Activated CD8-positive, alpha-beta memory T cell treated with anti-CD3 and anti-CD28 coated beads, Interleukin-2, amount 50 U/mL, for 24 hours (primary cell): ENCODE measurements around the gene SRGAP2.
"Not testable (repeated sequence)": the region's sequence is repeated elsewhere in the genome, so short reads cannot be mapped to it uniquely, and the experiment has no call there.

Experiments
- DNase-seq: peaks from one replicate; pipeline ENCODE4 v3.0.0-alpha.2; 2020; ENCODE audit errors: extremely low read depth

SRGAP2 gene

DNA sequence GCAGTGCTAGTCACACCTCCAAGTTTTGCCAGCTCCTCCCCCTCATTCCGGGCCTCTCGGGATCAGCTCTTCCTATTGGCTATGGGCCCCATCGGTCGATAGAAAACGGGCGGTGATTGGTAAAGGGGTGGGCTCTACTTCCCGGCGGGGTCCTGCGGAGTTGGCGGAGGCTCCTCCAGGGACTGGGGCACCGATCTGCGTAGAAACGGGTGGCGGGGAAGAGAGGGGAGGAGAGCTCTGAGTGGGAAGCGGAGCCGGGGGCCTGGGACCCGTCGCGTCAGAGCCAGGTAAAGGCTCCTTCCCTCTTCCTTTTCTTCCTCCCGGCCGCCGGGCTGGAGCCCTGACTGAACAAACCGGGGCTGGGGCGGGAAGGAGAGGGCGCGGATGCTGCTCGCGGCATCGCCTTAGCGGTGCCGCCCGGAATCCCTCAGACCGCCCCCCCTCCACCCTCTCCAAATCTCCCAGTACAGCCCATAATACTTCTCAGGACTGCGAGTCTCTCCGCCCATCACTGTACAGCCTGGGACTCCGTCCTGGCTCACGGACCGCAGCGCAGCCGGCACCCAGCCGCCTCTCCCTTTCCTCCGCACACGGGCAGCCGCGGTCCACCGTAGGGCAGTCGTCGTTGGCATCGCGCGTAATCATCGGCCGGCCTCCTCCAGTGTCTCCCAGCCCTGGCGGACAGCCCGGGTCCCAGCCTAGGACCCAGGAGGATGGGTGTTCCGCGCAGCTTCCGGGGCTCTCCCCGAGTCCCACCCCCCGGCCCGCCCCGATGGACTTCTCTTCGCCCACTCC lies at the start of gene SRGAP2:
Gene SRGAP2 (plus strand): TSS at position 178 of the 795 bp plus-strand sequence. CDS start 2,430 bp downstream, outside the sequence.
- not testable (repeated sequence) for DNase-seq

GRCh38 chr1:206167350-206168029 lies 35.9 kb upstream of the SRGAP2 start:
- not testable (repeated sequence) for DNase-seq

- not testable (repeated sequence) for DNase-seq
Observed at GRCh38 chr1:206169794-206170193, 33.5 kb upstream of the SRGAP2 start.

DNA sequence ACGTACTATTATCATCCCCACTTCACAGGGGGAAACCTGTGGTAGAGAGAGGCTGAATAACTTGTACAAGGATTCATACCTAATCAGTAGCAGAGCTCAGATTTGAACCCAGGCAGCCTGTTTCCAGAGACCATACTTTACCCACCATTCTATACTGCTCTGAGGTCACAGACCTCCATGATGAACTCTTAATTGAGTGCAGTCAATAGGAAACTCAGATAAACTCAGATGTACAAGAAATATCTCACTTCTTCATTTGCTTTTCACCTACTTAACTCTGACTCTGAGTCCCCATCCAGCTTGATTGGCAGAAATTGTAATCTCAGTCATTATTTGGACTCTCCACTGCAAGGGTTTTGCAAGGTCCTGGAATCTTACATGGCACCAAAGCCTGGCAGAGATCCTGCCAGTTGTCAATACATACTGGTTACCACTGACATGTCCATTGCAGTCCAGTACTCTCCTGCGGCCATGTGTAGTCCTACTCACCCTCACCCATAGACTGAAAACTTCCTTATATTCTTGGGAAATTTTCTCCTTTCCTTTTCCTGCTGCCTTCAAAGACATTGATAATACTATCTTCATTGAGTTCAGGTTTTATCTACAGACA lies 30.1 kb upstream of the SRGAP2 start:
- not testable (repeated sequence) for DNase-seq

DNA sequence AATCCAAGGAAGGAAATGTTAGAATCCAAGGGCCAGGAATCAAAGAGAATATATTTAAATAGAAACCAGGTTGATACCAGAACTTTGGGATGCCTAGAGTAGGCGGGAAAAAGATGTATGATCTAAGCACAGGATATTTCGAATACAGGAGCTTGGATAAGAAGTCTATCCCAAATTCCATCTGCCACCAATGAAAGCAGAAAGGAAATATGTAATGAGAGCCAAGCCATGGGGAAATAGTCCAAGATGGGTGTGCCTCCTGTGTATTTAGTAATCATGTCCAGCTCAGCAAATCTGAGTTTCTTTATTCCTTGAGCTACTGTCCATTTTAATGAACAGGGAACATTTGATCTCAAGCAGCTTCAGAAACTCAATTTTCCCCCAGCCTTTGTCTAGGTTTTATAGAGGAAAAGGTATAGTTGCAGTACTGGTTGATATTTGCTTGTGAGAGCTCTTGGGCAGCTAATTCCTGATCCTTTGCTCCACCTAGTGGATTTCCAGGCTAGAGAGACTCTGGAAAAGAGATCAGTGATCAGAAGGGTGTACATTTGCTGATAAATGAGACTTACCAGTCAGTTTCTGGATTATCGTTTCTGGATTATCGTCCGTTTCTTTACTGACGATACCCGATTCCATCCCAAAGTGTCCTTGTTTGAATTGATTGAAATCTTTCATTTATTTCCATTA lies 29.0 kb upstream of the SRGAP2 start:
- not testable (repeated sequence) for DNase-seq

DNA sequence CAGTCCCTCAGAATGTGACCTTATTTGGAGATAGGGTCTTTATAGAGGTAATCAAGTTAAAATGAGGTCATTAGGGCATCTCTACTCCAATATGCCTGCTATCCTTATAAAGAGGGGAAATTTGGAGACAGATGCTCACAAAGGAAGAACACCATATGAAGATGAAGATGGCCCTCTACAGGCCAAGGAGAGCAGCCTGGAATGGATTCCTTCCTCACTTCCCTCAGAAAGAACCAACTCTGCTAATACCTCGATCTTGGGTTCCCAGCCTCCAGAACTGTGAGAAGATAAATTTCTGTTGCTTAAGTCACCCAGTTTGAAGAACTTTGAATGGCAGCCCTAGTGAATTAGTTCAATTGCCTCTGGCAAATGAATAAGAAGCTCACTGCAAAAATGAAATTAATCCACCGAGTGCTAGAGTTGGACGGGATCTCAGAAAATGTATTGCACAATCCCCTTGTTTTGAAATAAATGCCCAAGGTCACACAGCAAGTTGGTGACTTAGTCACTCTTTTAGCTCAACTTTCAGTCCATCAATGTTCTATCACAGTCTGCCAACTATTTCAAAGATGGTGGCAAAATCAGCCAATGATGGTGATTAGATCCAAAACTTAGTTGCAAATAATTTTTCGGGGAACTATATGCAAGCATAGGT lies 27.8 kb upstream of the SRGAP2 start:
- not testable (repeated sequence) for DNase-seq

GRCh38 chr1:206176114-206176502 lies 27.2 kb upstream of the SRGAP2 start:
- not testable (repeated sequence) for DNase-seq

- not testable (repeated sequence) for DNase-seq
Observed at GRCh38 chr1:206178061-206178989, 25.0 kb upstream of the SRGAP2 start.

GRCh38 chr1:206179666-206180065 lies 23.7 kb upstream of the SRGAP2 start:
- DNase-seq: not testable (repeated sequence)

GRCh38 chr1:206182368-206183317 lies 20.7 kb upstream of the SRGAP2 start:
- DNase-seq: not testable (repeated sequence)

- DNase-seq: not testable (repeated sequence)
Observed at GRCh38 chr1:206183788-206184187, 19.6 kb upstream of the SRGAP2 start.

DNA sequence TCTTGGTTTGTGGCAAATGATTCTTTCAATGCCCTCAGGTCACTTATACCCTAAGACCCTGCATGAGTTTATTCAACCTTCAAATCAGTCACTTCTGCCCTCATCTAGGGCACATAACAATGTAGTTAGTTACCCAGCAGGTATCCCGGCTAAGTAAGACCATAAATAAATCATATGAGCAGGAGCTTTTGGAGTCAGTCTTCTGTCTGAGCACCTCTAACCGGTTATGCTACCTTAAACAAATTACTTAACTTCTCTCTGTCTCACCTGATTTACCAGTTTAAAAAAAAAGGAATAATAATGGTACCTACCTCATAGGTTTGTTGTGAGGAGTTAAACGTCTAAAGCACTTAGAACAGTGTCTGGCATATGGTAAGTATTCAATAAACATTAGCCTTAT lies 17.6 kb upstream of the SRGAP2 start:
- not testable (repeated sequence) for DNase-seq

GRCh38 chr1:206186826-206187225 lies 16.5 kb upstream of the SRGAP2 start:
- DNase-seq: not testable (repeated sequence)

DNA sequence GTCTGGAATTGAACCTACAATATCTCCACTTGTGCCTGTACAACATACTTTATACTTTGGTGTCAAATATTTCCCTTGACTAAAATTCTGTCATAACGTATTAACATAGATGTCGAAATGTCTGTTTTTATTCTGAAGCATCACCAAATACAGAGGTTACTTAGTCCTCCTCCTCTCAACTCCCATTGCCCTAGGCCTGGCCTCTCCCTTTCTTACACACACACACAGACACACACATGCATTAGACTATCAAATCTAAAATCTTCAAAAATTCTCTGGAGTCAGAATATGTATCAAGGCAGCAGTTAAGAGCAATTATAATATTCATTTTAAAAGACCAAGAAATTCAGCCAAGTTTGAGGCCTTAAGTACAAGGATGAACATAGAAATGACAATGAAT lies 8.2 kb upstream of the SRGAP2 start:
- not testable (repeated sequence) for DNase-seq

- DNase-seq: not testable (repeated sequence)
Observed at GRCh38 chr1:206196748-206197424, 6.5 kb upstream of the SRGAP2 start.

GRCh38 chr1:206202789-206203363 lies 465 bp upstream of the SRGAP2 start, which contains the start of gene FAM72A:
Gene FAM72A, minus strand, starts transcription at chr1:206202839. Its CDS starts 814 bp downstream, at chr1:206202025.
- peak; percentile 92 for DNase-seq

GRCh38 chr1:206204159-206204511 lies 794 bp downstream of the SRGAP2 start:
- DNase-seq: not testable (repeated sequence)

DNA sequence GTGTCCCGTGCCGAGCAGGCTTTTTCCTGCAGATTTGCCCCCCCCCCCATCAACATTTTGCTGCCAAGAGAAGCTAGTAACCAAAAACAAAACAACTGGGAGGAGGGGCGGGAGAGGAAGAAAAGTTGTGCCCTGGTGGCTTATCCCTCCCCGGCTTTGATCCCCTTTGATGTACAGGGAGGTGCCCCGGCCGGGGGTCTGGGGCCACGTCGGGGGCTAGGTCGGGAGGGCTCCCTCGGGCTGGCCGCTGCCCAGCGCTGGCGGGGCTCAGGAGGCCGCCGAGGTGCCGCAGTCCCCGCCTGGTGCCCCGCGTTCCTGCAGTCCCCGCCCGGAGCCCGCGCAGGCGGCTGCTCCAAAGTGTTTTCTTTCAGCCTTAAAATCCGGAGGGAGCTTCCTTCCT lies 1.5 kb downstream of the SRGAP2 start:
- not testable (repeated sequence) for DNase-seq
